MM.1S (cell line): Measurements from ENCODE around the gene PREX1.

ENCODE experiments used
- DNase-seq: peaks from one replicate; pipeline ENCODE4 v3.0.0-alpha.2; 2015
- H2AFZ ChIP-seq: fragments of 300-600 bp; sonication (generic); 2 replicates; pipeline ENCODE4 v1.6.0; 2016; ENCODE audit warnings: antibody characterized with exemption, low read length
- H3F3A ChIP-seq: fragments of 300-600 bp; sonication (generic); 2 replicates; pipeline ENCODE4 v1.6.1; 2016; ENCODE audit warnings: mild to moderate bottlenecking, antibody characterized with exemption, low read length, moderate library complexity, mixed read lengths; ENCODE audit not compliant: insufficient read depth
- H3K27ac ChIP-seq: fragments of 300-600 bp; sonication (generic); 2 replicates; pipeline ENCODE4 v1.5.1; 2016; ENCODE audit warnings: mild to moderate bottlenecking, low read length
- H3K27me3 ChIP-seq: fragments of 300-600 bp; sonication (generic); replicated peaks from 2 replicates; pipeline ENCODE4 v1.6.0; 2016; ENCODE audit warnings: low read length; ENCODE audit not compliant: insufficient read depth
- H3K36me3 ChIP-seq: fragments of 300-600 bp; sonication (generic); replicated peaks from 2 replicates; pipeline ENCODE4 v1.6.1; 2016; ENCODE audit warnings: mild to moderate bottlenecking, low read length, mixed read lengths; ENCODE audit not compliant: insufficient read depth
- H3K4me1 ChIP-seq: fragments of 300-600 bp; sonication (generic); 2 replicates; pipeline ENCODE4 v1.6.1; 2016; ENCODE audit warnings: low read length, mixed read lengths
- H3K4me2 ChIP-seq: fragments of 300-600 bp; sonication (generic); 2 replicates; pipeline ENCODE4 v1.6.0; 2016; ENCODE audit warnings: low read depth, low read length
- H3K4me3 ChIP-seq: fragments of 300-600 bp; sonication (generic); 2 replicates; pipeline ENCODE4 v1.5.1; 2016; ENCODE audit warnings: low read length, mixed read lengths
- H3K79me2 ChIP-seq: fragments of 300-600 bp; sonication (generic); 2 replicates; pipeline ENCODE4 v1.6.1; 2016; ENCODE audit warnings: mixed run types, low read length, mixed read lengths
- H3K9ac ChIP-seq: fragments of 300-600 bp; sonication (generic); 2 replicates; pipeline ENCODE4 v1.6.1; 2016; ENCODE audit warnings: low read length, mixed read lengths
- H3K9me2 ChIP-seq: fragments of 300-600 bp; sonication (generic); replicated peaks from 2 replicates; pipeline ENCODE4 v1.6.1; 2016; ENCODE audit warnings: mild to moderate bottlenecking, low read length, mixed read lengths; ENCODE audit not compliant: insufficient read depth
- H3K9me3 ChIP-seq: fragments of 300-600 bp; sonication (generic); replicated peaks from 2 replicates; pipeline ENCODE4 v1.6.1; 2016; ENCODE audit warnings: mild to moderate bottlenecking, low read length, mixed read lengths; ENCODE audit not compliant: insufficient read depth
- H4K20me1 ChIP-seq: fragments of 300-600 bp; sonication (generic); 2 replicates; pipeline ENCODE4 v1.6.1; 2016; ENCODE audit warnings: mild to moderate bottlenecking, low read length, moderate library complexity, mixed read lengths; ENCODE audit not compliant: insufficient read depth
- EZH2 ChIP-seq: fragments of 300-600 bp; sonication (generic); optimal IDR thresholded peaks from 2 replicates; pipeline ENCODE3; 2017; ENCODE audit warnings: low read depth, mild to moderate bottlenecking, antibody characterized with exemption, low read length, mixed read lengths
- EZH2phosphoT487 ChIP-seq: fragments of 300-600 bp; sonication (generic); IDR thresholded peaks from 2 replicates; pipeline ENCODE4 v1.6.1; 2018; ENCODE audit warnings: antibody characterized with exemption, low read length
- TF ChIP-seq, protein P1 (sequence below): fragments of 300-600 bp; sonication (generic); IDR thresholded peaks from 2 replicates; pipeline ENCODE4 v1.5.1; 2016; ENCODE audit warnings: antibody characterized with exemption, low read length, mixed read lengths

Gene PREX1

DNA sequence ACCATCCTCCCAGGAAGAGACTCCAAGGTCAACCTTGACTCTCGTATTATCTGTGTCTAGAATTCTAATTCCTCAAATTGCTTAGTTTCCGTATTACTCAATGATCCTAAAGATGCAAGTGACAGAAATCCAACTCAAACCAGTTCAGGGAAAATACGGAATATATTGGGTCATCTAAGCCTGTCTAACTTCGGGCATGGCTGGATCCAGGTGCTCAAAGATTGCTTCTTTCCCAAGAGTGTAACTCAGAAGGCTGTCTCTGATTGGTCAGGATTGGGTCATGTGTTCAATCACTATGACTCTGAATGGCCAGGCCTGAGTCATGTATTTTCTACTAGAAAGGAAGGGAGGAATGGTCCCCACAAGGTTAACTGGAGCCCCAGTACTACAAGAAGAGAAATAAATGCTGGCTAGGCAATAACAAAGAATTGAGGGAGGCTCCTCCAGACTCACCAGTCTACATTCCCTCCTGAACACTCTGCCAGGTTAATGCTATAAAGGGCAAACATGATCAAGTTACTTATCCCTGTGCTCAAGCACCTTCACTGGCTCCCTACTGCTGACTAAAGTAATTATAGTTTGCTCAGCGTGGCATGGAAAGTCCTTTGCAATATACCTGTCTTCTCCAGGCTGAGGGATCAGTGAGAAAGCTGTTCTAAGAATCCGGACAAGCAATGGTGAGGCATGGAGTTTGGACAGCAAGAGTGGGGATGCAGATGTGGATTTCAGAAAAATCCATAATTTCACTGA is 15.4 kb upstream of the PREX1 start:
- Histone ChIP-seq H3K9me2 (no peaks in the 10 kb centered on the region), H3K4me1 (no peaks in the 10 kb centered on the region), H3K36me3 (no peaks in the 10 kb centered on the region), H3K27me3 (no peaks in the 10 kb centered on the region), H3K27ac (no peak overlapping the region), H3K9ac (no peak overlapping the region), H3F3A (no peaks in the 10 kb centered on the region), H2AFZ (no peak overlapping the region), H4K20me1 (no peaks in the 10 kb centered on the region), H3K9me3 (no peaks in the 10 kb centered on the region), H3K4me3 (no peak overlapping the region), H3K79me2 (no peaks in the 10 kb centered on the region), H3K4me2 (no peak overlapping the region)
- DNase-seq = no peak
- TF ChIP-seq, protein P1, sequence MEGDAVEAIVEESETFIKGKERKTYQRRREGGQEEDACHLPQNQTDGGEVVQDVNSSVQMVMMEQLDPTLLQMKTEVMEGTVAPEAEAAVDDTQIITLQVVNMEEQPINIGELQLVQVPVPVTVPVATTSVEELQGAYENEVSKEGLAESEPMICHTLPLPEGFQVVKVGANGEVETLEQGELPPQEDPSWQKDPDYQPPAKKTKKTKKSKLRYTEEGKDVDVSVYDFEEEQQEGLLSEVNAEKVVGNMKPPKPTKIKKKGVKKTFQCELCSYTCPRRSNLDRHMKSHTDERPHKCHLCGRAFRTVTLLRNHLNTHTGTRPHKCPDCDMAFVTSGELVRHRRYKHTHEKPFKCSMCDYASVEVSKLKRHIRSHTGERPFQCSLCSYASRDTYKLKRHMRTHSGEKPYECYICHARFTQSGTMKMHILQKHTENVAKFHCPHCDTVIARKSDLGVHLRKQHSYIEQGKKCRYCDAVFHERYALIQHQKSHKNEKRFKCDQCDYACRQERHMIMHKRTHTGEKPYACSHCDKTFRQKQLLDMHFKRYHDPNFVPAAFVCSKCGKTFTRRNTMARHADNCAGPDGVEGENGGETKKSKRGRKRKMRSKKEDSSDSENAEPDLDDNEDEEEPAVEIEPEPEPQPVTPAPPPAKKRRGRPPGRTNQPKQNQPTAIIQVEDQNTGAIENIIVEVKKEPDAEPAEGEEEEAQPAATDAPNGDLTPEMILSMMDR = no peak
- TF ChIP-seq EZH2 = no peak
- TF ChIP-seq EZH2phosphoT487 = no peak

DNA sequence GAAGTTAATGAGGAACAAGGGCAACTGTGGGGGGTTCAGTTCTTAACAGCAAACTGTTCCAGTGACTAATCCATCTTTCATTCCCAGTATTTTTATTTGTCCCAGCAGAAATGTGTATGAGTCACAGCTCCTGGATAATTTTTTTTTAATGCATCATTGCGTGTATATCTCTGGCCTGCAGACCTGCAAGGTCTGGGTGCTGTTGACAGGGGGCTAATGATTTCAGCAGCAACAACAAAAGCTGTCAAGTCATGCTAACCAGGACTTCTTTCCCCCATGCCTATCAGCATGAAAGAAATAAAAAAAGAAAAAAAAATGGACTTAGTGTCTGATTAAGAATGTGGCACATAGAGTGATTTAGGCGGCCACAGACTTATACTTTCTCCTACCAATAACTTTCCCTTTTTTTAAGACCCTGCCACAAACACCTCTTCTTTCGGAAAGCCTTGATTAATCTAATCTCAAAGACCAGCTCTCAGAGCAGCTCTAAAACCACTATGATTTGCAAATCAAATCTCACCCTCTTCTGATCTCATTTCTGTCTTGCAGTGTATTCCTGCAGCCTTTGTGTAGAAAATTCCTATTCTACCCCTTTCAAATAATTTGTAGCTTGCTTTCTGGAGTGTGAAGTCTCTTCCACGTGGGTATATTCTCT is 14.2 kb upstream of the PREX1 start:
- DNase-seq = no peak
- H2AFZ ChIP-seq = no peak overlapping the region
- H3K79me2 ChIP-seq = no peaks in the 10 kb centered on the region
- no peaks in the 10 kb centered on the region for H3K9me3 ChIP-seq
- no peaks in the 10 kb centered on the region for H3K9me2 ChIP-seq
- H4K20me1 ChIP-seq = no peaks in the 10 kb centered on the region
- H3K4me3 ChIP-seq = no peak overlapping the region
- H3K27me3 ChIP-seq = no peaks in the 10 kb centered on the region
- no peaks in the 10 kb centered on the region for H3K36me3 ChIP-seq
- H3F3A ChIP-seq = no peaks in the 10 kb centered on the region
- no peak overlapping the region for H3K27ac ChIP-seq
- no peak overlapping the region for H3K4me2 ChIP-seq
- TF ChIP-seq EZH2phosphoT487 (no peak), EZH2 (no peak)
- TF ChIP-seq, protein P1 = no peak
- H3K9ac ChIP-seq = no peak overlapping the region
- H3K4me1 ChIP-seq = no peaks in the 10 kb centered on the region

DNA sequence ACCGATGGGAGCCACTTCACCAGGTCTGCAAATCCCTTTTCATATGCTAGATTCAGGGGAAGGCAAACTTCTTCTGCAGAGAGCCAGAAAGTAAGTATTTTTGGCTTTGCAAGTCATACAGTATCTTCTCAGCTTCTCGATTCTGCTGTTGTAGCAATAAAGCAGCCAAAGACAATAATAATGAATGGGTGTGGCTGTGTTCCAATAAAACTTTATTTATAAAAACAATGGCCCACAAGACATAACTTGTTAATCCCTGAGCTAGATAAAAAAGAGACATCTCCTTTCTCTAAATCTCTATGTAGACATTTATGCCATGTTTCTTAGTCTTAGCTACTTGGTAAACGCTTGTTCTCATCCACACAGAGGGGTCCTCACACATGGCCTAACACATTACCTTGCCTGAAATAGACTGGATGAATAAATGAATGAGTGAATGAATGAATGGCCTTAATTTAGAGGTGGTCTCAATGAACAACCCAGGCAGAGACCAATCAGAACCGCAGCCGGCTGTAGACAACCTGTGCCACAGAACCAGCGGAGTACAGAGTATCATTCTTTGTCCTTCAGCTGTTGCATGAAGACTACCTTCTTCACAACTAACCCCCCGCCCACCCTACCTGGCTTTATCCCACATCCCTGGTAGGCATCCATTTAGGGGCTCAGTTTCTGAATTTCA is 13.5 kb upstream of the PREX1 start:
- Histone ChIP-seq H3K4me1 (no peaks in the 10 kb centered on the region), H3K36me3 (no peaks in the 10 kb centered on the region), H3K9me3 (no peaks in the 10 kb centered on the region), H3K4me3 (no peak overlapping the region), H4K20me1 (no peaks in the 10 kb centered on the region), H3K27ac (no peak overlapping the region), H3F3A (no peaks in the 10 kb centered on the region), H3K9ac (no peak overlapping the region), H3K79me2 (no peaks in the 10 kb centered on the region), H2AFZ (no peak overlapping the region), H3K9me2 (no peaks in the 10 kb centered on the region), H3K27me3 (no peaks in the 10 kb centered on the region), H3K4me2 (no peak overlapping the region)
- no peak for DNase-seq
- no peak for TF ChIP-seq EZH2phosphoT487
- TF ChIP-seq, protein P1 = no peak
- no peak for TF ChIP-seq EZH2
